ENCODE data around the gene AP3B1. TPM values are rescaled to one million over a fixed set of nuclear protein-coding genes. Genes with fewer than 3 reads are reported as not detected.

AP3B1 gene
- 64.5 TPM for polyA plus RNA-seq (2013, experiment 1 of 2; ENCODE audit: insufficient read length)
- 59.1 TPM for polyA plus RNA-seq (2013, experiment 2 of 2; ENCODE audit: insufficient read length)

GRCh38 chr5:78294248-78295034 lies at the start of gene AP3B1:
TSS of gene AP3B1 (minus strand) at chr5:78294698. CDS start at chr5:78294579, 119 bp downstream.
- DNase-seq, result peak; percentile 99

- DNase-seq, result no peak
Measured at GRCh38 chr5:78341440-78341839, 46.9 kb upstream of the AP3B1 start.

- no peak for DNase-seq
Measured at GRCh38 chr5:78339617-78340436, 45.3 kb upstream of the AP3B1 start.

GRCh38 chr5:78336698-78337097 lies 42.2 kb upstream of the AP3B1 start:
- no peak for DNase-seq

GRCh38 chr5:78335976-78336375 lies 41.5 kb upstream of the AP3B1 start:
- no peak for DNase-seq

GRCh38 chr5:78334811-78335210 lies 40.3 kb upstream of the AP3B1 start:
- DNase-seq, result no peak

GRCh38 chr5:78331523-78332080 lies 37.1 kb upstream of the AP3B1 start:
- no peak for DNase-seq

GRCh38 chr5:78328585-78329173 lies 34.2 kb upstream of the AP3B1 start:
- DNase-seq, result peak; percentile 23

- no peak for DNase-seq
Measured at GRCh38 chr5:78327761-78328510, 33.4 kb upstream of the AP3B1 start.

- no peak for DNase-seq
Measured at GRCh38 chr5:78326930-78327329, 32.4 kb upstream of the AP3B1 start.

- DNase-seq, result no peak
Measured at GRCh38 chr5:78323241-78323640, 28.7 kb upstream of the AP3B1 start.

- peak; percentile 33 for DNase-seq
Measured at GRCh38 chr5:78320401-78320800, 25.9 kb upstream of the AP3B1 start.

- no peak for DNase-seq
Measured at GRCh38 chr5:78318337-78318736, 23.8 kb upstream of the AP3B1 start.

GRCh38 chr5:78317515-78317914 lies 23.0 kb upstream of the AP3B1 start:
- DNase-seq, result no peak

- no peak for DNase-seq
Measured at GRCh38 chr5:78308703-78309102, 14.2 kb upstream of the AP3B1 start.

GRCh38 chr5:78300464-78301045 lies 6.1 kb upstream of the AP3B1 start:
- peak; percentile 15 for DNase-seq

- peak; percentile 17 for DNase-seq
Measured at GRCh38 chr5:78295035-78295961, 800 bp upstream of the AP3B1 start.

GRCh38 chr5:78293851-78294247 lies 649 bp downstream of the AP3B1 start:
- no peak for DNase-seq

GRCh38 chr5:78291687-78292086 lies 2.8 kb downstream of the AP3B1 start:
- no peak for DNase-seq

- DNase-seq, result no peak
Measured at GRCh38 chr5:78289911-78290310, 4.6 kb downstream of the AP3B1 start.

- DNase-seq, result no peak
Measured at GRCh38 chr5:78288246-78288645, 6.3 kb downstream of the AP3B1 start.
